ENCODE data around the gene CNOT6L. TPM values are rescaled to one million over a fixed set of nuclear protein-coding genes. Genes with fewer than 3 reads are reported as not detected.
"Not testable (repeated sequence)": the region's sequence is repeated elsewhere in the genome, so short reads cannot be mapped to it uniquely, and the experiment has no call there.

CNOT6L gene
- total and polyA plus RNA-seq, 10 donors = 7.0 to 122 (median 81.6) TPM

DNA sequence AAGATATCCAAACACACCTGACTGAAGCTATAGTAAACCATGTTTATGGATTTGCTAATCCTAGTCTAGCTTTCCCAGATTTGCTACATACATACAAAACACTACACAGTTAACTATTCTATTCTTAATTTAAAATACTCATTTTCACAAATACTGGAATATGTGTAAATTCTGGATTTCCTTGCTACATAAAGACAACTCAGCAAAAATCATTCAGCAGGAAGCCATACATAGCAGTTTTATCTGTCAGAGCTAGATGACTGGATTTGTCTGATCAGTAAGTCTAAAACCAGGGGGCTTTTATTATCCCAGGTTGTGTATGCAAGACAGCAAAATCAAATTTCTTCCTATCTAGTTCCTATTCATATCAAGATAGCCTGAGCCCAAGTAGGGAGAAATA, 98.1 kb downstream of the CNOT6L start:
- H3K27me3 ChIP-seq (replicated peaks in 1 of 7) = no peaks in the 10 kb centered on the region
- no peak overlapping the region for H3K27ac ChIP-seq
- no peak for DNase-seq
- no peak overlapping the region for H3K4me3 ChIP-seq
- no peaks in the 10 kb centered on the region for H3K4me1 ChIP-seq
- H3K9me3 ChIP-seq = no peaks in the 10 kb centered on the region
- intact Hi-C loops (cut with DNase I; ENCODE audit: low total_unique reads) = no loop called here
- H3K36me3 ChIP-seq = peaks cover 0 to 97% (median 54%) of the 10 kb centered on the region in 6 donors
- TF ChIP-seq POLR2AphosphoS5 (IDR thresholded peaks at IDR 0.05) (no peak), POLR2A (IDR thresholded peaks at IDR 0.05) (no peak)
- TF ChIP-seq, protein P1, sequence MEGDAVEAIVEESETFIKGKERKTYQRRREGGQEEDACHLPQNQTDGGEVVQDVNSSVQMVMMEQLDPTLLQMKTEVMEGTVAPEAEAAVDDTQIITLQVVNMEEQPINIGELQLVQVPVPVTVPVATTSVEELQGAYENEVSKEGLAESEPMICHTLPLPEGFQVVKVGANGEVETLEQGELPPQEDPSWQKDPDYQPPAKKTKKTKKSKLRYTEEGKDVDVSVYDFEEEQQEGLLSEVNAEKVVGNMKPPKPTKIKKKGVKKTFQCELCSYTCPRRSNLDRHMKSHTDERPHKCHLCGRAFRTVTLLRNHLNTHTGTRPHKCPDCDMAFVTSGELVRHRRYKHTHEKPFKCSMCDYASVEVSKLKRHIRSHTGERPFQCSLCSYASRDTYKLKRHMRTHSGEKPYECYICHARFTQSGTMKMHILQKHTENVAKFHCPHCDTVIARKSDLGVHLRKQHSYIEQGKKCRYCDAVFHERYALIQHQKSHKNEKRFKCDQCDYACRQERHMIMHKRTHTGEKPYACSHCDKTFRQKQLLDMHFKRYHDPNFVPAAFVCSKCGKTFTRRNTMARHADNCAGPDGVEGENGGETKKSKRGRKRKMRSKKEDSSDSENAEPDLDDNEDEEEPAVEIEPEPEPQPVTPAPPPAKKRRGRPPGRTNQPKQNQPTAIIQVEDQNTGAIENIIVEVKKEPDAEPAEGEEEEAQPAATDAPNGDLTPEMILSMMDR (IDR thresholded peaks at IDR 0.05 in 8 of 11, conservative IDR thresholded peaks at IDR 0.05 in 3 of 11) = no peak

- DNase-seq; H3K27ac ChIP-seq; H3K4me3 ChIP-seq; H3K4me1 ChIP-seq; H3K9me3 ChIP-seq; H3K27me3 ChIP-seq (replicated peaks in 1 of 7); intact Hi-C loops (cut with DNase I; ENCODE audit: low total_unique reads): not testable (repeated sequence)
- peaks cover 0 to 94% (median 38%) of the 10 kb centered on the region in 6 donors for H3K36me3 ChIP-seq
- WGBS, 5 donors = 63 to 87% (median 84%) methylated on average over 2 to 3 of the region's 3 CpGs
Observed at GRCh38 chr4:77718500-77718899, 100.7 kb downstream of the CNOT6L start.

- no peak for DNase-seq
- H3K36me3 ChIP-seq = peaks cover 0 to 84% (median 26%) of the 10 kb centered on the region in 6 donors
- TF ChIP-seq POLR2A (IDR thresholded peaks at IDR 0.05) (no peak), POLR2AphosphoS5 (IDR thresholded peaks at IDR 0.05) (no peak)
- TF ChIP-seq, protein P1 (IDR thresholded peaks at IDR 0.05 in 8 of 11, conservative IDR thresholded peaks at IDR 0.05 in 3 of 11) = no peak
- H3K4me1 ChIP-seq = no peaks in the 10 kb centered on the region
- no peak overlapping the region for H3K4me3 ChIP-seq
- intact Hi-C loops (cut with DNase I; ENCODE audit: low total_unique reads) = no loop called here
- no peaks in the 10 kb centered on the region for H3K27me3 ChIP-seq (replicated peaks in 1 of 7)
- H3K9me3 ChIP-seq = no peaks in the 10 kb centered on the region
- no peak overlapping the region for H3K27ac ChIP-seq
- WGBS, 5 donors = 90 to 93% (median 91%) methylated on average over 3 of the region's 3 CpGs
Observed at GRCh38 chr4:77715414-77716290, 103.5 kb downstream of the CNOT6L start.

DNA sequence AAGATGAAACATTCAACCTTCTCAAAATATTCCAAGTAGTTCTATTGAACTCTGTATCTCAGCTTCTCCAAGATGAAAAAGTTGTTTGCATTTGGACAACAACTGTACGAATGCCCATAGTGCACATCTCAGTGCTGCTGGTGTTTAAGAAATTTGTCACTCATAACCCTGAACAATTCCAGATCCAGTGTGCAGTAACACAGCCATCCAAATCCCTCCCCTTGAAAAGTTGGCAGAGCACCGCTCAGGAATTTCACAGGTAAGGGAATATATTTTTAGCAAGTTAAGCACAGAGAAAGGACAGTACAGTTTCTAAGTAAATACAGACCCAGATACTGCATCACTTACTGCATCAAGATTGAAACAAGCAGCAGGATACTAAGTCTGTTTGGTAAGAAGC, 104.7 kb downstream of the CNOT6L start:
- Histone ChIP-seq H3K4me1 (no peaks in the 10 kb centered on the region), H3K4me3 (no peak overlapping the region), H3K36me3 (peaks cover 0 to 78% (median 18%) of the 10 kb centered on the region in 6 donors), H3K27ac (no peak overlapping the region), H3K9me3 (no peaks in the 10 kb centered on the region), H3K27me3 (replicated peaks in 1 of 7) (no peaks in the 10 kb centered on the region)
- no peak for DNase-seq
- intact Hi-C loops (cut with DNase I; ENCODE audit: low total_unique reads) = no loop called here
- 97 to 100% (median 98%) methylated on average over 2 of the region's 2 CpGs for WGBS, 5 donors
- TF ChIP-seq POLR2A (IDR thresholded peaks at IDR 0.05) (no peak), POLR2AphosphoS5 (IDR thresholded peaks at IDR 0.05) (peak in 1 of 3 donors; percentile 34)
- TF ChIP-seq, protein P1 (IDR thresholded peaks at IDR 0.05 in 8 of 11, conservative IDR thresholded peaks at IDR 0.05 in 3 of 11) = no peak

Data from spleen (tissue), 11 donors.